NCI-H446 (cell line): Measurements from ENCODE around the gene GUK1.
"Not testable (repeated sequence)": the region's sequence is repeated elsewhere in the genome, so short reads cannot be mapped to it uniquely, and the experiment has no call there.

ENCODE experiments used
- DNase-seq, 2 experiments: peaks; one replicate each; lab custom pipeline; 2025; lab: John Stamatoyannopoulos, UW

Gene GUK1

DNA sequence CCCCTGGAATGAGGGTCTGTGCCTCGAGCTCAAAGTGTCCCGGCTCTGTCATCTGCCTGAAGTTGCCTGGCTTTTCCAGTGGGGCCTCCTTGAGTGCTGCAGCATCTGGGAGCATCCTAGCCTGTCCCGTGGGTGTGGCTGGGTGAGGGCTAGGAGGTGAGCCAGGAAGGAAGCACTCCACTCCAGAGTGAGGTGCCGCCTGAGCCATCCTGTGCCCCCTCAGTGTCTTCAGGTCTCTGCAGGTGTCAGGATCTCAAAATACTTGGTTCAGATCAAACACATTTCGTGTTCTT, 37.0 kb downstream of the GUK1 start:
- DNase-seq, result no peak

DNA sequence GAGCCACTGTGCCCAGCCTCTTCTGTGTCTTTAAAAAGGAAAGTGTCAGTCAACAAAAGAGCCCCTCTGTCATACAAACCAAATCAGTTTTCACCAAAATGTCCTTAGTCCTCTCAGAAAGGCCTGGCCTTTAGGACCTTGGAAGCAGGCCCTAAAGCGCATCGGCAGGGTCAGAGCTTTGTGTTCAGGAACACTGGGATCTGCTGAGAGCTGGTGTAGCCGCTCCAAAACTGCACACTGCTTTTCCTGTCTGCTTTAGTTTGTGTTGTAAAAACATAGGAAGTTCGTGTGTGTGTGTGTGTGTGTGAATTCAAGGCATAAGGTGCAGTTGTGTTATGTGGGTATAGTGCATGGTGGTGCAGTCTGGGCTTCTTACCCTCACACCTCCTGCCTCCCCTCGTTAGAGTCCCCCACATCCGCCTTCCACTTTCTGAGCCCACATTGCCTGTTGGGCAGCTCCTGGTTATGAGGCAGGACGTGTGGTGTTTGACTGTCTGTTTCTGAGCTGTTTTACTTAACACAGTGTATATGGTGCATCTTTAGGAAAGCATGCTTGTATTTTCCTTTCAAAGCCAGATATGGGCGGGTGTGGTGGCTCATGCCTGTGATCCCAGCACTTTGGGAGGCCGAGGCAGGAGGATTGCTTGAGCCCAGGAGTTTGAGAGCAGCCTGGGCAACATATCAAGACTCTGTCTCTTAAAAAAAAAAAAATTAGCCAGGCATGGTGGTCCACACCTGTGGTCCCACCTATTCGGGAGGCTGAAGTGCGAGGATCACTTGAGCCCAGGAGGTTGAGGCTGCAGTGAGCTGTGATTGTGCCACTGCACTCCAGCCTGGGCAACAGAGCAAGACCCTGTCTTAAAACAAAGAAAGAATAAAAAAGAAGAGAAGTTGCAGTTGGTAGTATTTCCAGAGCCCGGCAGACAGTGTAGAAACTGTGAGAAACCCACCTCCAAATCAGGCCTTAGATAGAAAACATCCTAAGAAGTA, 37.9 kb downstream of the GUK1 start:
- no peak for DNase-seq

DNA sequence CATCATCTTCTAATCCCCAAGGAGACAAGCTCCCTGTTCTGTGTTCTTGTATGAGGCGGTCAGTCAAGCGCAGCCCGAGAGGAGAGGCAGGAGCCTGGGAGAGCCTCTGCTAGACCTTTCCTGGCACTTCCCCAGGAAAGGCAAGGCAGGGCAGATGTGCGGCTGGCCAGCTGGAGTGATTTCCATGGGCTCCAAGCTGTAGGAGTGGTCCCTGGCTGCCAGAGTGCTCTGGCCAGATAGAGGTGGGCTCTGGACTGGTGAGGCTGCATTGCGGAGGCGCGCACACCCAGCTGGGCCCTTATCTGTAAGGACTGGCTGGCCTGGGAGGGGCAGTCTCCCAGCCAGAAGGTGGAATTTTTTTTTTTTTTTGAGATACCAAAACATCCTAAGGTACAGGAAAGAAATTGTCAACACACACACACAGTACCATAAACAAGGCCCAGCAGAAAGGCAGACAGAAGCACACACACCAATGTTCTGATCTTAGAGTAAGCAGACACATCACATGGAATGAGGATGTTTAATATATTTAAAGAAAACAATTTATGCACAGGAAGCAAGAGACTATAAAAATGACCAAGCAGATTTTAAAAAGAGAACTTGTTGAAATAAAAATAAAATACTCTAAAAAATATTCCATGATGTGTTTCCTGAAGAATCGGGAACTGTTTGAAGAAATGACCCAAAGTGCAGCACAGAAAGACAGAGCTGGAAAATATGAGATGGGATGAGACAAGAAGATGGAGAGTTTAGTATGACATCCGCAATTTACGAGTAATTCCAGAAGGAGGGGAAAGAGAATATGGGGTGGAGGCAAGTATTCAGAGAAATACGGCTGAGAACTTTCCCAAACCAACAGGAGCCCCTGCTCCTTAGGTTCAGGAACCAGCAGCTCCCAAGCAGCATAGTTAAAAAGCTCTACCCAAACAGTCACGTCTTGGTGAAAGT, 38.9 kb downstream of the GUK1 start:
- DNase-seq, result no peak

DNA sequence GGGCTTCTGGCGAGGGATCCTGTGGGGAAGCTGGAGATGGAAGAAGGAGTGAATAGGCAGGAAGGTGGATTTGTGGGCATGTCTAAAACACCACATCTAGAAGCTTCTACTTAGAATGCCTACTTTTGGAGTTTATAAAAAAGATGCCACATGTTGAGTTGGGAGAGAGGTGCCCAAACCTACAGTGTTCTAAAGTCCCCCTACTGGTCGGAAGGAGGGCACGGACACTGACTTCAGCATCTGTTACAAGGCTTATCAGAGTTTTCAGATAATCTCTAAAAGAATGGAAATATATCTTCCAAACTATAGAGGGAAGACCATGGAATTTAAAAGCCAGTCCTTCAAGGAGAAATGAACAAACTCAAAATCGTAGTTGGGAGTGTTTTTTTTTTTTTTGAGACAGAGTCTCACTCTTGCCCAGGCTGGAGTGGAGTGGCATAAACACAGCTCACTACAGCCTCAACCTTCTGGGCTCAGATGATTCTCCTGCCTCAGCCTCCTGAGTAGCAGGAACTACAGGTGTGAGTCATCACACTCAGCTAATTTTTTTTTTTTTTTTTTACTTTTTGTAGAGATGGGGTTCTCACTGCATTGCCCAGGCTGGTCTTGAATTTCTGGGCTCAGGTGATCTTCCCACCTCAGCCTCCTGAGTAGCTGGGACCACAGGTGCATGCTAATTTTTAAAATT, 40.3 kb downstream of the GUK1 start:
- DNase-seq, result no peak

DNA sequence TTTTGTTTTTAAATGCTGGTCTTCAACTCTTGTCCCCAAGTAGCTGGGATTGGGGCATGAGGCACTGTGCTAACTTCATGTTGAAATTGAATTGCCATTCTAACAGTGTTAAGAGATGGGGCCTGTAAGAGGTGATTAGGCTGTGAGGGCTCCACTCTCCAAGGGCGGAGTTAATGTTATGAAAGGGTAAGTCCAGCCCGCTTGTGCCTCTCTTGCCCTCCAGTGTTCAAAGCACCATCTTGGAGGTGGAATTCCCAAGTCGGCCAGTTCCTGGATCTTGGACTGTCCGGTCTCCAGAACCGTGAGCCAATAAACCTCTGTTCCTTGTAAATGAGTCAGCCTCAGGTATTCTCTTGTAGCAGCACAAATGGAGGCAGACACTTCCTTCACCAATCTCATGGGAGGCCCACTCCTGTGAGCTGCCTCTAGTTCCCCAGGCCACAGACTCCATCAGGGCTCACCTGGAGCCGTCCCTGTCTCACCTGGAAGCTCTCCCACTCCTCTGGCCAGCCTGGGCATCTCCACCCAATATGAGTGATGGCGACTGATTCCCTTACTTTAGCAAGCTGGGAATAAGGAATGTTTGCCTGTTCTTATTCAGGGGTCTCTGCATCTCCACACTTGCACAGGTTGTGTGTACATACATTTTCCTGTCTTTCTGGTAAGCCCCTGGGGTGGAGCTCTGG, 41.0 kb downstream of the GUK1 start:
- DNase-seq, result no peak

DNA sequence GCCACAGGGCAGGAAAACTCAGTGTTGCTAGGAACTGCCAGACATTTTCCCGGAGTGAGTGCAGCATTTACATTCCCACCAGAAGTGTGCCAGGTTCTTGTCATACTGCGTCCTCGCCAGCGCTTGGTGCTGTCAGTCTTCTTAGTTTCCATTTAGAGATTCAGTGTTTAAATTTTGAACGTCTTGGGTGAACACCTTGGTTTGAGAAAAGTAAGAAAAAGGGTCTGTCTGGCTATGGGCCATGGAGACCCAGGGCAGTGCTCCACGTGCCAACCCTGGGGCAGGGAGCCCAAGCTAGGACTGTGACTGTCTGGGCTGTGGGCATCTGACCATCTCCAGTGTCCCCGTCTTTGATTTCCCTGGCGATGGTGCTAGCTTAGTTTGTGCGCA, 41.6 kb downstream of the GUK1 start:
- no peak for DNase-seq

DNA sequence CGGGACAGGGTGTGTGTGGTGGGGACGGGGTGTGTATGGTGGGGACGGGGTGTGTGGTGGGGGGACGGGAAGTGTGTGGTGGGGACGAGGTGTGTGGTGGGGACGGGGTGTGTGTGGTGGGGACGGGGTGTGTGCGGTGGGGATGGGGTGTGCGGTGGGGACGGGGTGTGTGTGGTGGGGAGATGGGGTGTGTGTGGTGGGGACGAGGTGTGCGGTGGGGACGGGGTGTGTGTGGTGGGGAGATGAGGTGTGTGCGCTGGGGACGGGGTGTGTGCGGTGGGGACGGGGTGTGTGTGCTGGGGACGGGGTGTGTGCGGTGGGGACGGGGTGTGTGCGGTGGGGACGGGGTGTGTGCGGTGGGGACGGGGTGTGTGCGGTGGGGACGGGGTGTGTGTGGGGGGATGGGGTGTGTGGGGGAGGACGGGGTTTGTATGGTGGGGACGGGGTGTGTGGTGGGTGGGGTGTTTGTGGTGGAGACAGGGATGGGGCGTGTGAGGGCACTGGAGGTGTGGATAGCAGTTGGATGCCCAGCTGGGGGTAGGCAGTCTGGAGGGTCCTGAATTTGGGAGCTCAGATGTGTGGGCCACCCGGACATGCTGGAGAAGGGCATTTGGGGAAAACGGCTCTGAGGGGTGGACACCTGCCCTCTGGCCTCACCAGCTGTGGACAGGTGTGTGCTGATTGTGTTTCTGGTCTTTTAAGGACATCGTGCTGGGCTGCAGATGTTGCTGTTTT, 42.4 kb downstream of the GUK1 start:
- no peak for DNase-seq

DNA sequence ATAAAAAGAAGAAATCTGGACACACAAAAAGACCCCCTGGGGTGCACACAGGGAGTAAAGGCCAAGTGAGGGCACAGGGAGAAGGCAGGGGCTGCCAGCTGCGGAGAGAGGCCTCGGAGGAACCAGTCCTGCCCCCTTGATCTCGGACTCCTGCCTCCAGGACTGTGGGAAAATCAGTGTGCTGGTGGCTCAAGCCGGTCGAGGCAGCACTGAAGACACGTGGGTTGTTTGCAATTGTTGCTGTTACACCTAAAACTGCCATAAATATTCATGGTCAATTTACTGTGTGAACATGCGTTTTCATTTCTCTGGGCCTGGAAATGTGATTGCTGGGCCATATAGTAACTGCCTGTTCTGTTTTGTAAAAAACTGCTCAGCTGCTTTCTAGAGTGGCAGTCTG, 44.1 kb downstream of the GUK1 start:
- DNase-seq, result no peak

DNA sequence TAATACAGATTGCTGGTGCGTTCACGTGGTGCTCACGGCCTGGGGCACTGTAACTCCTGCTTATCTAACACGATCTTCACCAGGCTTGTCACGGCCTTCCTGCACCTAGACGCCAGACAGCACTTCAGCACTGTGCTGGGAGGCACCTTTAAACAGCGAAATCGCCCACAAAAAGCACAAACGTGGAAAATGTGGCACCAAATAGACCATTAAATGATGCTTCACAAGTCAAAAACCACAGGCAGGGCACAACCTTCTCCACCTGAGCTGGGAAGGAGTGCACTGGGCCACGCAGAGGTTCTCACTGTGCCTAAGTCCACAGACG, 45.5 kb downstream of the GUK1 start:
- no peak for DNase-seq

DNA sequence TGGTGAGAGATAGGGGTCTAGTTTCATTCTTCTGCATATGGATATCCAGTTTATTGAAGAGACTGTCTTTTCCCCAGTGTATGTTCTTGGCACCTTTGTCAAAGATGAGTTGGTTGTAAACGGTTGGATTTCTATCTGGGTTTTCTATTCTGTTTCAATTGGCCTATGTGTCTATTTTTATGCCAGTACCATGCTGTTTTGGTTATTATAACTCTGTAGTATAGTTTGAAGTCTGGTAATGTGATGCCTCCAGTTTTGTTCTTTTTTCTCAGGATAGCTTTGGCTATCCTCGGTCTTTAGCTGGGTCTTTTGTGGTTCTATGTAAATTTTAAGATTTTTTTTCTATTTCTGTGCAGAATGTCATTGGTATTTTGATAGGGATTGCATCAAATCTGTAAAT, 48.2 kb downstream of the GUK1 start:
- DNase-seq, result not testable (repeated sequence)

DNA sequence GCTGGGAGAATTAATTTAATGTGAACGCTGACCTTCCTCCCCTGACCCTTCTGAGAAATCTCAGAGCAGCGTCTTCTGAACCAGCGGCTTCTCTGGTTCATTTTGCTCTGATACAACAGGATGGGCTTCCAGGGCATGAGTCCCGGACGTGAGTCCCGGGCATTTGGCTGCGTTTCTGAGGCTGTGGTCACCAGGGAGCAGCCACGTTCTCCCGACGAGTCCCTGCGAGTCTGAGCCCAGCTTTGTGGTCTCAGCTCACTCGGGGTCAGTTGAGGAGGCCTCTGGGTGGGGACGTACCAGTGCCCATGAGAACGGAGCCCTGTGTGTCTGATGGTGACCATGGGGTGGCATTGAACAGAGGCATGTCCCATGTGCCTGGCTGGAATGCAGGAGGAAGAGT, 50.1 kb downstream of the GUK1 start:
- DNase-seq, result no peak

DNA sequence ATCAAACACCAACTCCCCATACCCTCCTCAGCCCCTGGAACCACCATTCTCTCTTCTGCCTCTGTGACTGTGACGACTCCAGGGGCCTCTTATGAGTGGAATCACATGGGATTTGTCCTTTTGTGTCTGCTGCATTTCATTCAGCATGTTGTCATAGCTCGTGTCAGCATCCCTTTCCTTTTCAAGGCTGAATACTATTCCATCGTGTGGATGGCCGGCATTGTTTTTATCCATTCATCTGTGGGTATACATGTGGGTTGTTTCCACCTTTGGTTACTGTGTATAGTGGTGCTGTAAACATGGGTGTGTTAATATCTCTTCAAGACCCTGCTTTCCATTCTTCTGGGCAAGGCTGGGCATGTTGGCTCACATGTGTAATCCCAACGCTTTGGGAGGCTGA, 50.7 kb downstream of the GUK1 start:
- DNase-seq, result no peak

DNA sequence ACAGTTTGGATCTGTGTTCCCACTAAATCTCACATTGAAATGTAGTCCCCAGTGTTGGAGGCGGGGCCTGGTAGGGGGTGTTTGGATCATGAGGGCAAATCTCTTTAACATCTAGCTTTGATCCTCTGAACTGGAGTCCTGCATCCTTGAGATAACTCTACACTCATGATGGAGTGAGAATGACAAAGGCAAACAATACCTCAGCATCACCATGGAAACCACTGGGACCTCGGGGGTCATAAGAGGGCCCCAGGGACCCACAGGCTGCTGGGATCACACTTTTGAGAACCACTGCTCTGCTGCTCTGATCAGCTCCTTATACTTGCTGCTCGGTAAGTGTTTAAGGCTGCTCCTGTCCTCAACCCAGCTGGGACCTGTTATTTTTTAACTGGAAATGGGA, 54.4 kb downstream of the GUK1 start:
- no peak for DNase-seq

DNA sequence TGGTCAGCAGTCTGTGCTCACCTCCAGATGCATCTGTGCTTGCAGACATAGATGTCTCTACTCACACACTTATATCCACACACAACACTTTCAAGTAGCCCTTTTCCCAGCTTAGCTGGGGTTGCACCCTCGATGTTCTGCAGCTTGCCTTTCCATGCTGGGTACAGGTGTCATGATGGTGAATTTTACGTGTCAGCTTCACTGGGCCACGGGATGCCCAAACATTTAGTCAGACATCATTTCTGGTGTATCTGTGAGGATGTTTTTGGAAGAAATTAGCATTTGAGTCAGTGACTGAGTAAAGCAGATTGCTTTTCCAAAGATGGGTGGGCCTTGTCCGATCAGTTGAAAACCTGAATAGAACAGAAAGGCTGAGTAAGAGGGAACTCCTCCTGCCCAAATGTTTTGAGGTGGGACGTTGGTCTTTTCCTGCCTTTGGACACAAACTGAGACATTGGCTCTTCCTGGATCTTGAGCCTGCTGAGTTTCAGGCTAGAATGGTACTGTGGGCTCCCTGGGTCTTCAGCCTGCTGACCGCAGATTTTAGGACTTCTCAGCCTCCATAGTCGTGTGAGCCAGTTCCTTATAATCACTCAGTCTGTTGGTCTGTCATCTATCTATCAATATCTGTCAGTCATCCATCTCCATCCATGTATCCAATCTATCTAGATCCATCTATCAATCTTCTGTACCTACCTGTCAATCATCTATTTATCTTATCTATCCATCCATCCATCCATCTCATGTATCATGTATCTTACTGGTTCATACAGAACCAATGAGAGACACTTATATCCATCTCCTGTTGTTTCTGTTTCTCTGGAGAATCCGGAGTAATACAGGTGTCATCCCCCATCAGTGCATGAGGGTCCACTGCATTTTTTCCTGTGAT, 55.1 kb downstream of the GUK1 start:
- DNase-seq, result no peak

DNA sequence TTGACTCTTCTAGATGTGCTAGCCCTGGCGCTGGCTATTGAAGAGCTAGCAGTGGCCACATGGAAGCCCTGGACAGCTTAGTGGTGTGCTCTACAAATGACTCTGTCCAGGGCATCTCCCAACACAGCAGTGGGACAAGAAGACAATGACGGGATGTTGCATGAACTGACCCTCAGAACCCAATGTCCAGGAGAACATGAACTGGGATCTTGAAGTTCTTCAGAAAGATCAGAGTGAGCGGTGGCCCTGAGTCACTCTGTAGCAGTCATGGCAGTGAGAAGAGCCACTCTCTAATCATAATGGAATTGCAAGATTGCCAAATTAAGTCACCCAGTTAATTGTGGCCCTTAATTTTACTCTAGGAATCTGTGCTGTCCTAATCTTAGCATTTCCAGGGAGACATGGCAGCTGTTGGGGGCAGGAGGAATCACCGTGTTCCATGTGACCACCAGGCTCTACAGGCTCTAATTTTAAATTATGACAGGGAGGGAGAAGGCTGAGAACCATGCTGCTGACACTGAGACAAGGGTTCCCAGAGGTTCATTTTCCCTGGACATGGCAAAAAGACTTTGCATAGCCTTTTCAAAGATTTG, 57.6 kb downstream of the GUK1 start:
- DNase-seq, result no peak
